ENCODE results near the gene ZNF408. TPM values are rescaled to one million over a fixed set of nuclear protein-coding genes. Genes with fewer than 3 reads are reported as not detected.

The ZNF408 gene
- total and polyA plus RNA-seq, 4 donors, result 3.0 to 13.3 (median 9.9) TPM

DNA sequence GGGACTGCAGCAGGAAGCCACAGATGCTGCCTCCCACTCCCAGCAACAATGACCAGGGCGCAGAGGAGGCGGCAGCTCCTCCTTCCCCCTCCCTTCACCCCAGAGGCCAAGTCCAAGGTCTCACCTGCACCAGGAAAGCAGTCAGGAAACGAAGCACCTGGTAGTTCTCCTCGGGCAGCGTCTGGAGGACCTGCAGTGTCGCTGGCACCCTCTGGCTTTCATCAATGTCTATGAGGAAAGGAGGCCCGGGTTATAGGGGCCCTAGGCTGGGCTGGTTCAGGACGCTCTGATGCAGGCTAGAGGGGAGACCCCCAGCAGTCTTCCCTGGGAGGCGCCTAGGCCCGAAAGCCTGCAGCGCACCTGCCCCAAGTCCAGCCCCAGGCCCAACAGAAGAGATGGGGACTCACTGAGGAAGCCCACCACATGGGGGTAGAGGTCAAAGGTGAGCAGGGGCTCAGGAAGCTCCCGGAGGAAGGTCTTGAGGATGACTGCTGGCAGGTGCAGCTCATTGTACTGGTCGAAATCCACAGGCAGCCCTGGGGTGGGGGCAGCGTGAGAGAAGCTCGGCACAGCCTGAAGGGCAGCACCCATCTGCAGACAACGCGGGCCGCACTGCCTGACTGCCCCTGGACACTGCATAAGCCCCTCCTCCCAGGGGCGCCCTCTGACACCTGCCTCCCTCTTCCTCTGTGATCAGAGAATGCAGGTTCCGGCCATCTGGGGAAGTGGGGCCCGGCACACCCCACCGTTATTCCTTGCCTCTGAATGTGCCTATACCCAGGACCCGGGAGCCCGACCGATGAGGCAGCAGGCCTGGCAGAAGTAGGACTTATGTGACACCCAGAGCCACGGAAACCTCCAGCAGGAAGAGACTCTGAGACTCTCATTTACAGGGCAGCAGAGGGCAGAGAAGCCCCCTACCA, 21.3 kb upstream of the ZNF408 start:
- Histone ChIP-seq H3K4me3 (ENCODE audit: low read length in 2 of 2) (no peak overlapping the region), H3K36me3 (ENCODE audit: control insufficient read depth in 1 of 2, insufficient read depth in 2 of 2, low read length in 1 of 2) (peaks cover 6 to 11% of the 10 kb centered on the region in 2 donors), H3K27me3 (ENCODE audit: control insufficient read depth in 1 of 2, insufficient read depth in 2 of 2, low read length in 1 of 2) (no peaks in the 10 kb centered on the region), H3K27ac (ENCODE audit: low read depth in 1 of 2, low read length in 2 of 2) (no peak overlapping the region), H3K9me3 (ENCODE audit: control insufficient read depth, low read length) (no peaks in the 10 kb centered on the region), H3K4me1 (ENCODE audit: control insufficient read depth in 1 of 2, insufficient read depth in 2 of 2, low read length in 2 of 2) (no peaks in the 10 kb centered on the region)
- intact Hi-C loops (cut with DNase I), result no loop called here
- 88 to 89% methylated on average over 25 to 26 of the region's 26 CpGs for whole genome bisulfite sequencing, 2 donors
- ATAC-seq (ENCODE audit: low FRiP score) (no peak), DNase-seq (peak in 1 of 2 donors; percentile 39)

DNA sequence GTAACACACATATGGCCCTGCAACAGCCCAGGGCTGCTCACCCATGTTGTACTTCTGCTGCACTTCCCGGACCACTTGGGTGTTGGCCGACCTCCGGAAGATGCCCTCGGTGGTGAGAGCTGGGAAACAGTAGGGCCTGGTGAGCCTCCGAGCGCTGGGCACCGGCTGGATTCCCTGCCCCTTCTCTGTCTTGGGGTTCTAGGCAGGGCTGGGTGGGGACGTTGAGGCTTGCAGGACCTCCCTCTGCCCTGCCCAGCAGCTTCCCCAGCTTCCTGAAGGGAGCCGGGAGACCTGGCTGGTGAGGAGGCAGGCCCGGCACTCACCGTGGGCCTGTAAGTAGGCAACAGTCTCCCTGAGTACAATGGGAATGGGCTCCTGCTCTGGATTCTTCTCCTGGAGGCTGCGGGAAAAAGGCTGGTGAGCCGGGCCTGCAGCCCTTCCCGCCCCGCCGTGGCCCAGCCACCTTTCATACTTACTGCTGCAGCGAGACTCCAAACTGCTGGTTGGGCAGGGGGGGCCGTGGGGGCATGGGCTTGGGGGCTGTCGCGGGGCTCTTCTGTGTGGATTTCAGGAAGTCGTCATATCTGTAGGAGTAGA, 20.6 kb upstream of the ZNF408 start:
- no peak overlapping the region for H3K4me3 ChIP-seq (ENCODE audit: low read length in 2 of 2)
- H3K27ac ChIP-seq (ENCODE audit: low read depth in 1 of 2, low read length in 2 of 2), result no peak overlapping the region
- ATAC-seq (ENCODE audit: low FRiP score) (no peak), DNase-seq (no peak)
- no peaks in the 10 kb centered on the region for H3K27me3 ChIP-seq (ENCODE audit: control insufficient read depth in 1 of 2, insufficient read depth in 2 of 2, low read length in 1 of 2)
- H3K4me1 ChIP-seq (ENCODE audit: control insufficient read depth in 1 of 2, insufficient read depth in 2 of 2, low read length in 2 of 2), result no peaks in the 10 kb centered on the region
- H3K9me3 ChIP-seq (ENCODE audit: control insufficient read depth, low read length), result no peaks in the 10 kb centered on the region
- intact Hi-C loops (cut with DNase I), result no loop called here
- 87 to 88% methylated on average over 21 of the region's 21 CpGs for WGBS, 2 donors
- H3K36me3 ChIP-seq (ENCODE audit: control insufficient read depth in 1 of 2, insufficient read depth in 2 of 2, low read length in 1 of 2), result peaks cover 6 to 11% of the 10 kb centered on the region in 2 donors

DNA sequence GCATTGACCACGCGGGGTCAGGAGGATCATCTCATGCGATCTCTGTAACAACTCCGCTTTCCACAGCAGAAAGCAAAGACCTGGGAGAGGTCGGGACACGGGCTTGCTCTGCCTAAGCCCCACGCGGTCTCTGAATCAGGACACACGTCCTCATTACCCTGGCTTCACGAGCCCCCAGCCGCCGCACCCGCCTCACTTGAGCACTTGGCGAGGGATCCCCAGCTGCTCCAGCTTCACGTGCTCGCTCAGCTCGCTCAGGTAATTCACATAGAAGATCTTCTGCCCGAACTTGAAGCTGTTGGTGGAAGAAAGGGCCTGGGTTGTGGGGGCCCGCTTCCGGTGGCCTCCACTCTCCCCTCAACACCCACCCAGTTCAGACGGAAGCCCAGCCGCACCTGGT, 20.0 kb upstream of the ZNF408 start:
- peak in 1 of 2 donors; percentile 34 for DNase-seq
- Histone ChIP-seq H3K36me3 (ENCODE audit: control insufficient read depth in 1 of 2, insufficient read depth in 2 of 2, low read length in 1 of 2) (peaks cover 6 to 11% of the 10 kb centered on the region in 2 donors), H3K27me3 (ENCODE audit: control insufficient read depth in 1 of 2, insufficient read depth in 2 of 2, low read length in 1 of 2) (no peaks in the 10 kb centered on the region), H3K4me3 (ENCODE audit: low read length in 2 of 2) (no peak overlapping the region), H3K4me1 (ENCODE audit: control insufficient read depth in 1 of 2, insufficient read depth in 2 of 2, low read length in 2 of 2) (no peaks in the 10 kb centered on the region), H3K27ac (ENCODE audit: low read depth in 1 of 2, low read length in 2 of 2) (no peak overlapping the region), H3K9me3 (ENCODE audit: control insufficient read depth, low read length) (no peaks in the 10 kb centered on the region)
- intact Hi-C loops (cut with DNase I), result no loop called here
- WGBS, 2 donors, result 90 to 92% methylated on average over 22 of the region's 22 CpGs
- no peak for ATAC-seq (ENCODE audit: low FRiP score)

DNA sequence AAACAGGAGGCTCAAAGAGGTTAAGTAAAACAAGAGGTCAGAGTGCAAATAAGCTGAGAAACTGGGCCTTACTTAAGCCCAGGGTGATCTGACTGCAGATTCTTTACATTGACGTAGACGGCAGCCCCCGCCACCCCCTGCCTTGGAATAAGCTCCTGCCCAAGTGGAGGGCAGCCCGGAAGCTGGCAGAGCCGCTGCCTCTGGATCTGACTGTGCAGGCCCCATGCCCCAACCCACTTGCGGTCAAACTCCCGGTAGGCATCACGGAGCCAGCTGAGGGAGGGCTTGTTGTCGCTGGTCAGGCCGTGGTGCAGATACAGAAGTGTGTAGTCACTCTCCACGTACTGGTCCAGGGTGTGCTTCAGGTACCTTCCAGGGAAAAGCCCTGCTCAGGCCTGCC, 19.0 kb upstream of the ZNF408 start:
- Histone ChIP-seq H3K36me3 (ENCODE audit: control insufficient read depth in 1 of 2, insufficient read depth in 2 of 2, low read length in 1 of 2) (peaks cover 8 to 11% of the 10 kb centered on the region in 2 donors), H3K4me3 (ENCODE audit: low read length in 2 of 2) (no peak overlapping the region), H3K27ac (ENCODE audit: low read depth in 1 of 2, low read length in 2 of 2) (no peak overlapping the region), H3K9me3 (ENCODE audit: control insufficient read depth, low read length) (no peaks in the 10 kb centered on the region), H3K27me3 (ENCODE audit: control insufficient read depth in 1 of 2, insufficient read depth in 2 of 2, low read length in 1 of 2) (no peaks in the 10 kb centered on the region), H3K4me1 (ENCODE audit: control insufficient read depth in 1 of 2, insufficient read depth in 2 of 2, low read length in 2 of 2) (no peaks in the 10 kb centered on the region)
- DNase-seq (peak in 1 of 2 donors; percentile 37), ATAC-seq (ENCODE audit: low FRiP score) (no peak)
- WGBS, 2 donors, result 91 to 92% methylated on average over 11 of the region's 11 CpGs
- intact Hi-C loops (cut with DNase I), result no loop called here

DNA sequence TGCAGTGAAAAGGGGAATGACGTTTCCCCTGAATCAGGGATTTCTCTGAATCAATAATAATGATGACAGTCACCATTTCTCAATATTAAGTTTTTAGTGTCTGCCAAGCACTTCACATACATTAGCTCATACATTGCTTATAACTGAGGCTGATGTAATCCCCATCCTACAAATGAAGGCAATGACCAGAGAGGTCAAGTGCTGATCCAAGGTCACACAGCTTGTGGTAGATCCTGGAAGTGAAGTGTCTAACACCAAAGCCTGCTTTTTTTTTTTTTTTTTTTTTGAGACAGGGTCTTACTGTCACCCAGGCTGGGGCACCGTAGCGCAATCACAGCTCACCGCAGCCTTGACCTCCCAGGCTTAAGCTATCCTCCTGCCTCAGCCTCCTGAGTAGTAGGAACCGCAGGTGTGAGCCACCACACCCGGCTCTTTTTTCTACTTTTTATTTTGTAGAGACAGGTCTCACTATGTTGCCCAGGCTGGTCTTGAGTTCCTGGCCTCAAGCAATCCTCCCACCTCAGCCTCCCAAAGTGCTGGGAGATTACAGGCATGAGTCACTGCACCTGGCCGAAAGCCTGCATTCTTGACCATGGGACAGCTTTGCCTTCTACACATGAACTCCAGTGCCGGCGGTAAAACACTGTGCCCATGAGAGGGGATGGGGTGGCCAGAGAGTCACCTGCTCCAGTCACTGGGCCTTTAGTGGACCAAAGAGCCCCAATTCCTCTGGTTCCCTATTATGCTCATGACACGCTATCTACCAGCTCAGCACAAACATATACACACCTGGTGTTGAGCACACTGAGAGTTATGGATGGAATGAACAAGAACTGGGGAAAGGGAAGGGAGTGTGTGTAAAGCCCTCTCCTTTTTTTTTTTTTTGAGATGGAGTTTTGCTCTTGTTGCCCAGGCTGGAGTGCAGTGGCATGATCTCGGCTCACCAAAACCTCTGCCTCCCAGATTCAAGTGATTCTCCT, 17.8 kb upstream of the ZNF408 start:
- Histone ChIP-seq H3K9me3 (ENCODE audit: control insufficient read depth, low read length) (no peaks in the 10 kb centered on the region), H3K27ac (ENCODE audit: low read depth in 1 of 2, low read length in 2 of 2) (no peak overlapping the region), H3K36me3 (ENCODE audit: control insufficient read depth in 1 of 2, insufficient read depth in 2 of 2, low read length in 1 of 2) (peaks cover 8 to 11% of the 10 kb centered on the region in 2 donors), H3K4me1 (ENCODE audit: control insufficient read depth in 1 of 2, insufficient read depth in 2 of 2, low read length in 2 of 2) (no peaks in the 10 kb centered on the region), H3K27me3 (ENCODE audit: control insufficient read depth in 1 of 2, insufficient read depth in 2 of 2, low read length in 1 of 2) (no peaks in the 10 kb centered on the region), H3K4me3 (ENCODE audit: low read length in 2 of 2) (no peak overlapping the region)
- ATAC-seq (ENCODE audit: low FRiP score), result no peak
- intact Hi-C loops (cut with DNase I), result no loop called here
- WGBS, 2 donors, result 80 to 83% methylated on average over 11 of the region's 11 CpGs
- DNase-seq, result peak in 1 of 2 donors; percentile 57

- DNase-seq, result no peak
- intact Hi-C loops (cut with DNase I), result no loop called here
- Histone ChIP-seq H3K9me3 (ENCODE audit: control insufficient read depth, low read length) (no peaks in the 10 kb centered on the region), H3K27me3 (ENCODE audit: control insufficient read depth in 1 of 2, insufficient read depth in 2 of 2, low read length in 1 of 2) (no peaks in the 10 kb centered on the region), H3K27ac (ENCODE audit: low read depth in 1 of 2, low read length in 2 of 2) (no peak overlapping the region), H3K36me3 (ENCODE audit: control insufficient read depth in 1 of 2, insufficient read depth in 2 of 2, low read length in 1 of 2) (peaks cover 8 to 10% of the 10 kb centered on the region in 2 donors), H3K4me1 (ENCODE audit: control insufficient read depth in 1 of 2, insufficient read depth in 2 of 2, low read length in 2 of 2) (no peaks in the 10 kb centered on the region), H3K4me3 (ENCODE audit: low read length in 2 of 2) (no peak overlapping the region)
- 46 to 48% methylated on average over 3 of the region's 3 CpGs for WGBS, 2 donors
- ATAC-seq (ENCODE audit: low FRiP score), result no peak
Observed at GRCh38 chr11:46684367-46684766, 16.5 kb upstream of the ZNF408 start.

- Histone ChIP-seq H3K27ac (ENCODE audit: low read depth in 1 of 2, low read length in 2 of 2) (peak overlapping the region in 1 of 2 donors; percentile 11), H3K4me3 (ENCODE audit: low read length in 2 of 2) (no peak overlapping the region), H3K9me3 (ENCODE audit: control insufficient read depth, low read length) (no peaks in the 10 kb centered on the region), H3K27me3 (ENCODE audit: control insufficient read depth in 1 of 2, insufficient read depth in 2 of 2, low read length in 1 of 2) (no peaks in the 10 kb centered on the region), H3K36me3 (ENCODE audit: control insufficient read depth in 1 of 2, insufficient read depth in 2 of 2, low read length in 1 of 2) (peaks cover 1 to 2% of the 10 kb centered on the region in 2 donors), H3K4me1 (ENCODE audit: control insufficient read depth in 1 of 2, insufficient read depth in 2 of 2, low read length in 2 of 2) (no peaks in the 10 kb centered on the region)
- DNase-seq (no peak), ATAC-seq (ENCODE audit: low FRiP score) (peak; percentile 60)
- intact Hi-C loops (cut with DNase I), result no loop called here
- WGBS, 2 donors, result 66 to 72% methylated on average over 15 of the region's 15 CpGs
Observed at GRCh38 chr11:46686886-46687795, 13.7 kb upstream of the ZNF408 start.

Data from aorta (tissue), 5 donors.